Stomach smooth muscle (tissue), 2 donors: ENCODE measurements around the gene EPHA3.

ENCODE experiments used
- H3K27ac ChIP-seq: one replicate; pipeline ENCODE4 v1.7.0; 2013; ENCODE audit warnings: mild to moderate bottlenecking, low read length, inconsistent platforms
- H3K27me3 ChIP-seq, 2 donors: one replicate each; pipeline ENCODE4 v1.7.0; 2013; ENCODE audit warnings: low read length in 2 of 2; ENCODE audit not compliant: insufficient read depth in 2 of 2, control insufficient read depth in 1 of 2
- H3K36me3 ChIP-seq, 2 donors: one replicate each; pipeline ENCODE4 v1.7.0; 2013; ENCODE audit warnings: low read length in 2 of 2; ENCODE audit not compliant: control insufficient read depth in 2 of 2, insufficient read depth in 2 of 2
- H3K4me1 ChIP-seq: one replicate; pipeline ENCODE4 v1.7.0; 2013; ENCODE audit warnings: low read length; ENCODE audit not compliant: control insufficient read depth, insufficient read depth
- H3K4me3 ChIP-seq, 2 donors: one replicate each; pipeline ENCODE4 v1.7.0; 2013; ENCODE audit warnings: low read length in 2 of 2
- H3K9ac ChIP-seq, 2 donors: one replicate each; pipeline ENCODE4 v1.7.0; 2013; ENCODE audit warnings: low read length in 2 of 2, mild to moderate bottlenecking in 1 of 2
- H3K9me3 ChIP-seq, 2 donors: one replicate each; pipeline ENCODE4 v1.7.0; 2013; ENCODE audit warnings: low read length in 2 of 2; ENCODE audit not compliant: control insufficient read depth in 2 of 2
- donor health status: healthy.
- donor health status: Pancreatic carcinoma.

Gene EPHA3

DNA sequence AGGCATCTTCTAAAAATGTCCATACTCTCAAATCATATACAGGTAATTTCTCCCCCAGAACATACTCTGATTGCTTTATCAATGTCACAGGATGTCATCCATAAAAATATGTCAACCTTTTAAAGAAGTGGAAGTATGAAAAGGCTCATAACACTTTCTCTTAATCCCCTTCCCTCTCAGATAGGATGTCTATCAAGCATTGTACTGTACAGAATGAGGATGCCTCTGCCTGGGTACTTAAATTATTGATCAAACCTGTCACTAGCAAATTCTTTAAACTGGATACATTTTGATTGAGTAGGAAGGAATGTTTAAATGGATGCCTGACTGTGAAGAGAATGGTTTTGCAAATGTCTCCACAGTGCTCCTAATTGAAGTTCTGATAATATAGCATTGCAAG lies 168.7 kb downstream of the EPHA3 start:
- no peaks in the 10 kb centered on the region for H3K36me3 ChIP-seq
- H3K4me3 ChIP-seq, result no peak overlapping the region
- H3K4me1 ChIP-seq, result no peaks in the 10 kb centered on the region
- H3K9me3 ChIP-seq, result no peaks in the 10 kb centered on the region
- no peaks in the 10 kb centered on the region for H3K27me3 ChIP-seq
- no peak overlapping the region for H3K27ac ChIP-seq
- H3K9ac ChIP-seq, result no peak overlapping the region

DNA sequence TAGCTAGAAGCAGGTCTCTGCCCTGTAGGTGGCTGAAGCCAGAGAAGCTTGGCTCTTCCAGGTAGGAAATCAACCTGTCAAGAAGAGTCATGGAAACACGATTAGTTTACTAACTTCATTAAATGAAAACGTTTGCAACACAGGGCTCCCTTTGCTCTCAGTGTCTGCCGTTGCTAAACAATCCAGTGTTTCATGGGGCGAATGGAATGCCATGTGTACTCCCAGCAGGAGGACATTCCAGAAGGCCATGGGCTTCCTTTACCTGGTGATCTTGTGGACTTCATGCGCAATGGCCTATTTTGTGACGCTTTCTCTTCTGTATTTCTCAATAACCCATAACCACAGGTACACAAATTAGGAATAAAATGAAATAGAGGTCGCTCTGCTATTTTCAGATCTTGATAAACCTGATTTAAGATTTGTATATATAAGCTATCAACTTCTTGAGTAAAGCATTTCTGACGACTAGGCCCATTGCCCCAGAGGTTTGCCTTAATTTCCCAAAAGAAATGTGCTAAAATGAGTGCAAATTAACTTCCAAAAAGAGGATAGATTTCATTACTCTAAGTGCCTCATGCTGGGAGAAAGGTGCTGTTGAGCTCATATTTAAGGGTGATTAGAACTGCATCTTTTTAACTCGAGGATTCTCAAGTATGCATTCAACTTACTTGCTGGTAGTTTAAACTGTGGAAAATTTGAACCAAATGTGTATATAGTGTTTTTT lies 171.0 kb downstream of the EPHA3 start:
- no peak overlapping the region for H3K27ac ChIP-seq
- H3K9me3 ChIP-seq, result no peaks in the 10 kb centered on the region
- no peak overlapping the region for H3K4me3 ChIP-seq
- no peaks in the 10 kb centered on the region for H3K4me1 ChIP-seq
- no peak overlapping the region for H3K9ac ChIP-seq
- no peaks in the 10 kb centered on the region for H3K27me3 ChIP-seq
- no peaks in the 10 kb centered on the region for H3K36me3 ChIP-seq

DNA sequence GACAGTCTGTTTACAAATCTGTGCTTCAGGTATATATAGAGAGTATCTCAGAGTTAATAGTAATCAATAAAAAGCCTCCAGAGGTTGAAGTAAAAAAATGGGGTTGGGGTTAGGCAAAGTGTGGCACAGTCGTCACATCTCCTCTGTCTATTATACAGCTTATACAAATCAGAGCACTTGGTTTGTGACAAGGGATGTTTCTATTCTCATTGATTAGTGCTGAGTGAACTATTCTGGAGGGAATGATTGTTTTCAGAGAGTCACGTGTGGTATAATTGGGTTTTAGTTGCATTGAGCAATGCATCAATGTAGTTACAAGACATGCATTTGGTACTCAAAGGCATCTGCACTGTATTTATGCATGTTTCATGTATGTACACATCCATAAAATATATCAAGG lies 172.9 kb downstream of the EPHA3 start:
- Histone ChIP-seq H3K36me3 (no peaks in the 10 kb centered on the region), H3K27ac (no peak overlapping the region), H3K9ac (no peak overlapping the region), H3K4me3 (no peak overlapping the region), H3K27me3 (no peaks in the 10 kb centered on the region), H3K4me1 (no peaks in the 10 kb centered on the region), H3K9me3 (no peaks in the 10 kb centered on the region)

DNA sequence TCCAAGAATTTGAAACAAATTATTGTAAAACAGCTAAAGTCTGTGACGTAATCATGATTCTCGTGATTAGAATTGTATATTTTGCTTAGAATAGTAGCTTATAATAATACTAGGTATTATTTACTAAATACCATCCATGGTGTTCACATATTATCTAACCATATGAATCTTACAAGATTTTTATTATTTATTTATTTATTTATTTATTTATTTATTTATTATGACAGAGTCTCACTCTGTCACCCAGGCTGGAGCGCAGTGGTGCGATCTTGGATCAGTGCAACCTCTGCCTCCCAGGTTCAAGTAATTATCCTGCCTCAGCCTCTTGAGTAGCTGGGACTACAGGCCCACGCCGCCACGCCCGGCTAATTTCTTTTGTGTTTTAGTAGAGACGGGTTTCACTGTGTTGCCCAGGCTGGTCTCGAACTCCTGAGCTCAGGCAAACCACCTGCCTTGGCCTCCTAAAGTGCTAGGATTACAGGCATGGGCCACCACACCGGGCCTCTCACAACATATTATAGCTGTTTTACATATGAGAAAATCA lies 173.5 kb downstream of the EPHA3 start:
- no peaks in the 10 kb centered on the region for H3K27me3 ChIP-seq
- no peaks in the 10 kb centered on the region for H3K4me1 ChIP-seq
- H3K9ac ChIP-seq, result no peak overlapping the region
- no peak overlapping the region for H3K27ac ChIP-seq
- no peak overlapping the region for H3K4me3 ChIP-seq
- no peaks in the 10 kb centered on the region for H3K36me3 ChIP-seq
- H3K9me3 ChIP-seq, result no peaks in the 10 kb centered on the region

DNA sequence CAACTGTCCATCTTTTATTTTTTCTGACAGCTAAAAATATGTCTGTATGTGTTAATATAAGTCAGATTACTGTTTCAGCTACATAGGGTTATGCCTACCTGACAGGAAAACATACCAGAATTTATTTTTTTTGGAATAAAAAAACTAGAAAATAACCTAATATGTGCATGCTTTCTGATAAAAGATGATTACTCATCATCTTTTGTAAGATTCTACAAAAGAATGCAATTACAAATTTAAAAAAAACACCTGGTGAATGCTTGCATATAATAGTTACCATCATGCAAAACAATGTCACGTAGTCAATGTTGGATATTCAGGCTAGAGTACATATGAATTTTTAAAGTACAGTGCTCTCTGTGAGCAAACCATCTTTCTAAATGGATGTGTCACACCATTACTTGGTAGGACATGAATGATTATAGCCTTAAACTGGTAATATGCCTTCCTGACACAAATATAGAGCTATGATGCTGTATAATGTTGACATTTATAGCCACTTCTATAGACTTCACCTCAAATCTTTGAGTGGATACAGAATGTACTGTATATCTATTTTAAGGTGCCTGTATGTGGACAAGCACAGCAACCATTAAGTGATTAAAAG lies 180.6 kb downstream of the EPHA3 start:
- H3K36me3 ChIP-seq, result no peaks in the 10 kb centered on the region
- no peaks in the 10 kb centered on the region for H3K9me3 ChIP-seq

DNA sequence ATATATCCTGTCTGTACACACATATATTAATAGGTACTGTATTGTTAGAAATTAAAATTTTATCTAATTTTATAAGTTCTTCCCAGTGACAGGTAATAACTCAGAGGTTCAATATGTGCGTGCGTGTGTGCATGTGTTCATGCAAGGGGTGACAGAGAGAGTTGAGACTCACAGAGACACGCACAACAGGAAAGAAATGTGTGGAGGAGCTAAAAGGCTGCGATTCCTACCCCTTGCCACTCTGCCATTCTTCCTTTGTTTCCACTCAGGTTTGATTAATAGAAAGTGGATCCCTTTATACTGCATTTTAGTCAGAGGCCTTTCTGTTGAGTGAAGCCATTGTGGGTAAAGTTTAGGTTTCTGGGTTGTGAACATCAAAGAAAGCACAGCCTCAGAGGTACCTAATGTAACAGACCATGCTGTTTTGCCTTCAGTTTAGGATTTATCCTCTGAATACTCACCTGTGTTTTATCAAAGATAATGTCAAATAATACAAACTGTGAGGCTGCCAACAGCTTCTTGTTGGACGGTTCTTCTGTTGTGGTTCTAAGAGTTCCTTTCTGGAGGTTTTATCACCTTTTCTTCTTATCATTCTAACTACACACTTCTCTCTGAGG lies 182.3 kb downstream of the EPHA3 start:
- H3K36me3 ChIP-seq, result no peaks in the 10 kb centered on the region
- H3K9ac ChIP-seq, result no peak overlapping the region
- no peaks in the 10 kb centered on the region for H3K9me3 ChIP-seq
- no peak overlapping the region for H3K27ac ChIP-seq
- H3K4me3 ChIP-seq, result no peak overlapping the region
- H3K4me1 ChIP-seq, result no peaks in the 10 kb centered on the region
- H3K27me3 ChIP-seq, result no peaks in the 10 kb centered on the region

More for the DNA sequence above, 180.6 kb downstream of the EPHA3 start:
- H3K27me3 ChIP-seq, result no peaks in the 10 kb centered on the region
- H3K4me1 ChIP-seq, result no peaks in the 10 kb centered on the region
- no peak overlapping the region for H3K9ac ChIP-seq
- no peak overlapping the region for H3K27ac ChIP-seq
- H3K4me3 ChIP-seq, result no peak overlapping the region

DNA sequence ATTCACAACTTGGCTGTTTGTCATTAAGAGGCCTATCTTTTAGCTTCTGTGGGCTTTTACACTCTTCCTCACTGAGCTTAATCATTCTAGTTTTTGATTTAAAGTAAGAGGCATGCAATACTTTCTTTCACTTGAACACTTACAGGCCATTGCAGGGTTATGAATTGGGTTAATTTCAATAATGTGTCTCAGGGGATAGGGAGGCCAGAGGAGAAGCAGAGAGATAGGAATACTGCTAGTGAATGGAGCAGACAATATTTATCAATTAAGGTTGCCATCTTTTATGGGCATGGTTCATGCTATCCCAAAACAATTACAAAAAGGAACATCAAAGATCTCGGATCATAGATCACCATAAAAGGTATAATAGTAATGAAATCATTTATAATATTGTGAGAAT lies 189.8 kb downstream of the EPHA3 start:
- Histone ChIP-seq H3K36me3 (no peaks in the 10 kb centered on the region), H3K4me1 (no peaks in the 10 kb centered on the region), H3K27ac (no peak overlapping the region), H3K27me3 (no peaks in the 10 kb centered on the region), H3K9ac (no peak overlapping the region), H3K4me3 (no peak overlapping the region), H3K9me3 (no peaks in the 10 kb centered on the region)

DNA sequence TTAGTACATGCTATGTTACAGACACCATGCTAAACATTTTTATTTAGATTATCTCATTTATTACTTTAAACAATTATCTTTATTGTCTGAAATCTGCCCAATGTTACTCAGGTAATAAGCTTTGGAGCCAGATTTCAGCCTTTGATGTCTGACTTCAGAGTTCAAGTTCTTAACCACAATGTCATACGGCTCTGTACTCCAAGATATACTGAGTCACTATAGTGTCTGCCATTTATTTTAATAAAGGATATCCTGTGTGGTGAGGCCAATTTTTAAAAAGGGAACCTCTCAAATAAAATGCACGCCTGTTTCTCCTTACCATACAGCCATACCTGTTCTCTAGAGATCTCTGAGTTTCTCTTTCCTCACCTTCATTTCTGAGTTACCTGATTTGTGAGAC lies 193.1 kb downstream of the EPHA3 start:
- Histone ChIP-seq H3K36me3 (no peaks in the 10 kb centered on the region), H3K9ac (no peak overlapping the region), H3K4me3 (no peak overlapping the region), H3K27me3 (no peaks in the 10 kb centered on the region), H3K27ac (no peak overlapping the region), H3K9me3 (no peaks in the 10 kb centered on the region), H3K4me1 (no peaks in the 10 kb centered on the region)

DNA sequence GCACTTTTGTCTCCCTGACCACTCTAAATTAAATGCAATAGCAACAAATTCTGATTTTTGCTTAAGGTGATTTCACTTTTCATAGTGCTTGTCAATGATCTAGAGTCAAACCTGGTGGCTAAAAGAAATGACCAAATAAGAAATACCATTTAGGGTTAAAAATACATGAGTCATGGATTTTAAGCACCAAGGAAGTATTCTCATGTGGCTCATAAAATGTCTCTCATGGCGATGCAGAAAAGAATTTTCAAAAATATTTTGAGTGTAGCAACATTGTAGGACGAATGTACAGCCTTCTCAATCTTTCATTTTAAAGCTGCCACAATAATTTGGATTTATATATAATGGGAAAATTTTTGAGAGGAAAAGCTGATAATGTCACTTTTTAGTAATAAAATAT lies 193.6 kb downstream of the EPHA3 start:
- Histone ChIP-seq H3K9ac (no peak overlapping the region), H3K27me3 (no peaks in the 10 kb centered on the region), H3K4me1 (no peaks in the 10 kb centered on the region), H3K4me3 (no peak overlapping the region), H3K36me3 (no peaks in the 10 kb centered on the region), H3K27ac (no peak overlapping the region), H3K9me3 (no peaks in the 10 kb centered on the region)

DNA sequence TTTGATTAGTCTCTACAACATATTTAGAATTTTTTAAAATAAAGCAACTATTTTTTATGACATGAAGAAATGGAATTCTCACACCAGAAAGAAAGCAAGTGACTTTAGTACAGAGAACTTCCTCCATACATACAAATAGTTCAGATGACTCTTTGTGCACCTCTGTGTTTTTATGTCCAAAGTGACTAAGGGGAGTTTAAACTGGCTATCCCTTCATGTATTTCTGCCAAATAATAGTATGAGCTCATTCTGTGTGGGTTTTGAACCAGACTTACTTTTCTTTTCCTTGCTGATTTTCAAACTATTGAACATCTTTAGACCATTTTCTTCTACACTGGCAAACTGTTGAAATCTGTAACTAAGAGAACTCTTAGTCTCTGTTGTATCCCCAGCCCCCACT lies 196.3 kb downstream of the EPHA3 start:
- H3K4me1 ChIP-seq, result no peaks in the 10 kb centered on the region
- H3K4me3 ChIP-seq, result no peak overlapping the region
- no peaks in the 10 kb centered on the region for H3K27me3 ChIP-seq
- no peaks in the 10 kb centered on the region for H3K36me3 ChIP-seq
- no peaks in the 10 kb centered on the region for H3K9me3 ChIP-seq
- H3K27ac ChIP-seq, result no peak overlapping the region
- H3K9ac ChIP-seq, result no peak overlapping the region

DNA sequence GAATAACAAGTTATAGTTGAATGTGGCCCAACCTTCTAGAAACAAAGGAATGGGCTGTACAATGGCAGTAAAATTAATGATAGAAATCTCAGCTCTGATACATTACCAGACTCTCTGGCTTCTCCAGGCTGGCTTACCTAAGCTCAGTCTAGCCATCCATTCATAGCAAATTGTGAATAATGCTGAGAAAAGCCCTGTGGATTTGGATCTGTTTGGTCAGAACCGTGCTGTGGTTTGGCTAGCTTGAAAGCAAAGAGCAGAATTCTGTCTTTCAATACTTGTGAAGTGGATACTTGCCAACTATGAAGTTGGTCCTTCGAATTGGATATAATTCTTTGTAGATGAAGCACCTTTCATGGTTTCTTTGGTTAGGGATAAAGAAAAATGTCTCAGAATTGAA lies 199.1 kb downstream of the EPHA3 start:
- Histone ChIP-seq H3K27me3 (no peaks in the 10 kb centered on the region), H3K27ac (no peak overlapping the region), H3K36me3 (no peaks in the 10 kb centered on the region), H3K9ac (no peak overlapping the region), H3K4me1 (no peaks in the 10 kb centered on the region), H3K9me3 (no peaks in the 10 kb centered on the region), H3K4me3 (no peak overlapping the region)
